Osteocyte (in vitro differentiated cells): ENCODE results near the gene KRT33A. TPM values are rescaled to one million over a fixed set of nuclear protein-coding genes. Genes with fewer than 3 reads are reported as not detected.

Experiments used
- DNase-seq: peaks from one replicate; pipeline ENCODE4 v3.0.0; 2021; ENCODE audit warnings: mixed read lengths; ENCODE audit not compliant: unreplicated experiment; ENCODE audit errors: extremely low spot score
- H3K27ac Mint-ChIP-seq: one replicate; pipeline ENCODE4 v1.8.0; 2021; ENCODE audit warnings: mild to moderate bottlenecking, mixed read lengths; ENCODE audit not compliant: unreplicated experiment
- H3K27me3 Mint-ChIP-seq: one replicate; pipeline ENCODE4 v1.8.0; 2021; ENCODE audit warnings: mixed read lengths; ENCODE audit not compliant: unreplicated experiment
- H3K36me3 Mint-ChIP-seq: one replicate; pipeline ENCODE4 v1.8.0; 2021; ENCODE audit warnings: mixed read lengths; ENCODE audit not compliant: unreplicated experiment
- H3K4me1 Mint-ChIP-seq: one replicate; pipeline ENCODE4 v1.8.0; 2021; ENCODE audit warnings: mixed read lengths; ENCODE audit not compliant: unreplicated experiment
- H3K4me3 Mint-ChIP-seq: one replicate; pipeline ENCODE4 v1.8.0; 2021; ENCODE audit warnings: mild to moderate bottlenecking, moderate library complexity, mixed read lengths; ENCODE audit not compliant: unreplicated experiment
- H3K9me3 Mint-ChIP-seq: one replicate; pipeline ENCODE4 v1.8.0; 2021; ENCODE audit warnings: mixed read lengths; ENCODE audit not compliant: unreplicated experiment
- CTCF ChIP-seq: fragments of 200-600 bp; sonication (generic); IDR thresholded peaks from 2 replicates; pipeline ENCODE4 v1.5.0; 2021; ENCODE audit warnings: antibody characterized with exemption, mild to moderate bottlenecking, moderate library complexity
- total RNA-seq: library from RNA; stranded (reverse); gene quantifications from 2 replicates; pipeline ENCODE4 v1.2.1, GENCODE V29; 2021

Gene KRT33A
- total RNA-seq, 1 donor from 2014 or later, result not detected

- H3K27me3 Mint-ChIP-seq, result peaks cover 3% of the 10 kb centered on the region
- no peak overlapping the region for H3K27ac Mint-ChIP-seq
- H3K4me1 Mint-ChIP-seq, result no peaks in the 10 kb centered on the region
- no peaks in the 10 kb centered on the region for H3K36me3 Mint-ChIP-seq
- no peak for TF ChIP-seq CTCF
- H3K4me3 Mint-ChIP-seq, result no peak overlapping the region
- DNase-seq, result no peak
- no peaks in the 10 kb centered on the region for H3K9me3 Mint-ChIP-seq
Observed at GRCh38 chr17:41333836-41334235, 16.8 kb downstream of the KRT33A start.

GRCh38 chr17:41333098-41333497 is 17.5 kb downstream of the KRT33A start:
- Mint-ChIP-seq H3K9me3 (no peaks in the 10 kb centered on the region), H3K4me1 (no peaks in the 10 kb centered on the region), H3K4me3 (no peak overlapping the region), H3K36me3 (no peaks in the 10 kb centered on the region), H3K27ac (no peak overlapping the region), H3K27me3 (peaks cover 3% of the 10 kb centered on the region)
- DNase-seq, result no peak
- TF ChIP-seq CTCF, result no peak

- Mint-ChIP-seq H3K36me3 (no peaks in the 10 kb centered on the region), H3K27ac (no peak overlapping the region), H3K9me3 (no peaks in the 10 kb centered on the region), H3K27me3 (peaks cover 3% of the 10 kb centered on the region), H3K4me3 (no peak overlapping the region), H3K4me1 (peaks cover 3% of the 10 kb centered on the region)
- no peak for DNase-seq
- no peak for TF ChIP-seq CTCF
Observed at GRCh38 chr17:41332239-41332638, 18.4 kb downstream of the KRT33A start.

GRCh38 chr17:41331606-41332005 is 19.0 kb downstream of the KRT33A start:
- no peak overlapping the region for H3K4me3 Mint-ChIP-seq
- no peak for DNase-seq
- H3K4me1 Mint-ChIP-seq, result peaks cover 3% of the 10 kb centered on the region
- no peak for TF ChIP-seq CTCF
- no peak overlapping the region for H3K27ac Mint-ChIP-seq
- peaks cover 3% of the 10 kb centered on the region for H3K27me3 Mint-ChIP-seq
- no peaks in the 10 kb centered on the region for H3K36me3 Mint-ChIP-seq
- H3K9me3 Mint-ChIP-seq, result no peaks in the 10 kb centered on the region

- no peaks in the 10 kb centered on the region for H3K36me3 Mint-ChIP-seq
- H3K4me3 Mint-ChIP-seq, result no peak overlapping the region
- peak; percentile 79 for TF ChIP-seq CTCF
- no peak overlapping the region for H3K27ac Mint-ChIP-seq
- DNase-seq, result no peak
- H3K27me3 Mint-ChIP-seq, result no peaks in the 10 kb centered on the region
- H3K9me3 Mint-ChIP-seq, result no peaks in the 10 kb centered on the region
- peaks cover 3% of the 10 kb centered on the region for H3K4me1 Mint-ChIP-seq
Observed at GRCh38 chr17:41329279-41329948, 21.2 kb downstream of the KRT33A start.
